Nephron (organoid): ENCODE data around the gene ATP8A1.

Experiments
- H3K27ac Mint-ChIP-seq, 3 experiments: 2 replicates each; pipeline ENCODE4 v1.8.0; 2020; ENCODE audit warnings: mixed read lengths in 3 of 3, mild to moderate bottlenecking in 2 of 3, moderate library complexity in 1 of 3
- H3K27me3 Mint-ChIP-seq: 2 replicates; pipeline ENCODE4 v1.8.0; 2021; ENCODE audit warnings: low read depth, mild to moderate bottlenecking, moderate library complexity, mixed read lengths
- H3K36me3 Mint-ChIP-seq: 2 replicates; pipeline ENCODE4 v1.8.0; 2020; ENCODE audit warnings: low read depth, mixed read lengths
- H3K4me1 Mint-ChIP-seq: 2 replicates; pipeline ENCODE4 v1.8.0; 2020; ENCODE audit warnings: mixed read lengths
- H3K4me3 Mint-ChIP-seq, 3 experiments: 2 replicates each; pipeline ENCODE4 v1.8.0; 2020; ENCODE audit warnings: mild to moderate bottlenecking in 3 of 3, mixed read lengths in 3 of 3, moderate library complexity in 2 of 3
- H3K9me3 Mint-ChIP-seq: 2 replicates; pipeline ENCODE4 v1.8.0; 2020; ENCODE audit warnings: mixed read lengths
- TF ChIP-seq, protein P1 (sequence below), 3 experiments: fragments of 200-600 bp; sonication (generic); IDR thresholded peaks; one replicate each; pipeline ENCODE4 v1.5.0; 2021; ENCODE audit warnings: antibody characterized with exemption in 3 of 3; ENCODE audit not compliant: unreplicated experiment in 3 of 3

ATP8A1 gene

DNA sequence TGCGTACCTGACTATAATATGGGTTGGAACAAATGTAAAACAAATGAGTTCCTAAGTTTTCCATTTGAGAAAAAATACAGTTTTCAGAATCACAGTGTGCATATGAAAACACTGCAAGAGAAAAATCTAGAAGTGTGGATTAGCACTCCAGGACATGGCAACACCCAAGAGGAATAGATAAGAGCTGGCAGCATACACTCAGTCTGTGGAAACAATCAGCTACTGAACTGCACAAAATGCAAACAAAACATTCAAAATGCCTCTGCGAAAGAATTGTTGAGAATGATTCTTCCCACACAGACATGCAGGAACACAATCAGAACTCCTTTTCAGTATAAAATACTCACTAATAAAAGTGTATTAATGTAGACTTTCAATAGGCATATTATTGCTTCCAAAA lies 39.9 kb downstream of the ATP8A1 start:
- H3K9me3 Mint-ChIP-seq, result no peaks in the 10 kb centered on the region
- H3K36me3 Mint-ChIP-seq, result peaks cover 3% of the 10 kb centered on the region
- TF ChIP-seq, protein P1, sequence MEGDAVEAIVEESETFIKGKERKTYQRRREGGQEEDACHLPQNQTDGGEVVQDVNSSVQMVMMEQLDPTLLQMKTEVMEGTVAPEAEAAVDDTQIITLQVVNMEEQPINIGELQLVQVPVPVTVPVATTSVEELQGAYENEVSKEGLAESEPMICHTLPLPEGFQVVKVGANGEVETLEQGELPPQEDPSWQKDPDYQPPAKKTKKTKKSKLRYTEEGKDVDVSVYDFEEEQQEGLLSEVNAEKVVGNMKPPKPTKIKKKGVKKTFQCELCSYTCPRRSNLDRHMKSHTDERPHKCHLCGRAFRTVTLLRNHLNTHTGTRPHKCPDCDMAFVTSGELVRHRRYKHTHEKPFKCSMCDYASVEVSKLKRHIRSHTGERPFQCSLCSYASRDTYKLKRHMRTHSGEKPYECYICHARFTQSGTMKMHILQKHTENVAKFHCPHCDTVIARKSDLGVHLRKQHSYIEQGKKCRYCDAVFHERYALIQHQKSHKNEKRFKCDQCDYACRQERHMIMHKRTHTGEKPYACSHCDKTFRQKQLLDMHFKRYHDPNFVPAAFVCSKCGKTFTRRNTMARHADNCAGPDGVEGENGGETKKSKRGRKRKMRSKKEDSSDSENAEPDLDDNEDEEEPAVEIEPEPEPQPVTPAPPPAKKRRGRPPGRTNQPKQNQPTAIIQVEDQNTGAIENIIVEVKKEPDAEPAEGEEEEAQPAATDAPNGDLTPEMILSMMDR (IDR thresholded peaks at IDR 0.05; ENCODE audit: unreplicated experiment in 3 of 3), result no peak
- no peak overlapping the region for H3K4me3 Mint-ChIP-seq
- no peak overlapping the region for H3K27ac Mint-ChIP-seq
- no peaks in the 10 kb centered on the region for H3K27me3 Mint-ChIP-seq
- H3K4me1 Mint-ChIP-seq, result no peaks in the 10 kb centered on the region

DNA sequence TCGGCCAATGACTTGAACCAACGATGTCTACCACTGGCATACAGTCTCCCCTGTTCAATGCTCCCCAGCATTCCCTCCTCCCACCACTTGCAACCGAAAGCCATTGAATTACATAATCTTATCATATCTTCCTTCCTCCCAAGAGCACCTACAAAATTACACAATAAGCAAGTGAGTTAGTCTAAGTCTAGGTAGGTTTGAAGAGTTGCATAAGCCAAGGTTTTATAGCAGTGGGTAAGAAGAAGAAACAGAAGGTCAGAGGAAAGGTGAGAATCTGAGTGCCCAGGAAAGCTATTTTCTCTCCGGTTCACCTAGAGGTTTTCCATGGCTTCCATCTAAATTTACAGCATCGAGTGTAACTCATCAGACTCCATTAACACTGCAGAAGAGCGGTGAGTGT lies 40.3 kb downstream of the ATP8A1 start:
- peaks cover 6% of the 10 kb centered on the region for H3K36me3 Mint-ChIP-seq
- no peak overlapping the region for H3K27ac Mint-ChIP-seq
- H3K4me1 Mint-ChIP-seq, result no peaks in the 10 kb centered on the region

DNA sequence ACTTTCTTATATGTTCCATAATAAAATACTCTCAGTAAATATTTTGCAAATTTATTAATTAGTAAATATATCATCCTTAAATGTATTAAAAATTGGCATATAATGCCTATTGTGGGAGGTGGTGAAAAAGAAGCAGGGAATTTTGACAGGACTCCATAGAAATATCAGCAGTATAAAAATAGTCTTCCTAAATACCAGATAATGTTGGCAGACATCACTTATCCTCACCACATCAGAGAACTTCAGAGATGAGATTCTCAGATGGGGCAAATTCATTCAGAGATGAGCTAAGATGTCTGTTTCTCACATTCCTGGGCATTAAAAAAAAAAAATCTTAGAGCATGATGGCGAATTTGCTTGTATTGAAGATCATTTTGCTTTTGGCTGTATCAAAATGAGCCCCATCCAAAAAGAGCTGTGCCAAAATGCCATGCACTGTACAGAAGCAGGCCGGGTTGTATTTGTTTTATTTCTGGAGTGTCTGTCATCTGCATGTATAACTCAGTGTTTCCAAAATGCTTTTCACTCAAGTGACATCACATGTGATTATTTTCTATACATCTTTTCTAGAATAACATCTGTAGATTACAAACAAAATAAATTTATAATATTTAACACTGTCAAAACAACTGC lies 41.7 kb downstream of the ATP8A1 start:
- H3K9me3 Mint-ChIP-seq, result no peaks in the 10 kb centered on the region
- no peak overlapping the region for H3K27ac Mint-ChIP-seq
- H3K36me3 Mint-ChIP-seq, result peaks cover 13% of the 10 kb centered on the region
- TF ChIP-seq, protein P1 (IDR thresholded peaks at IDR 0.05; ENCODE audit: unreplicated experiment in 3 of 3), result no peak
- H3K4me1 Mint-ChIP-seq, result no peaks in the 10 kb centered on the region
- no peaks in the 10 kb centered on the region for H3K27me3 Mint-ChIP-seq
- no peak overlapping the region for H3K4me3 Mint-ChIP-seq

More for the DNA sequence above, 40.3 kb downstream of the ATP8A1 start:
- TF ChIP-seq, protein P1 (IDR thresholded peaks at IDR 0.05; ENCODE audit: unreplicated experiment in 3 of 3), result no peak
- no peaks in the 10 kb centered on the region for H3K9me3 Mint-ChIP-seq
- no peaks in the 10 kb centered on the region for H3K27me3 Mint-ChIP-seq
- H3K4me3 Mint-ChIP-seq, result no peak overlapping the region

DNA sequence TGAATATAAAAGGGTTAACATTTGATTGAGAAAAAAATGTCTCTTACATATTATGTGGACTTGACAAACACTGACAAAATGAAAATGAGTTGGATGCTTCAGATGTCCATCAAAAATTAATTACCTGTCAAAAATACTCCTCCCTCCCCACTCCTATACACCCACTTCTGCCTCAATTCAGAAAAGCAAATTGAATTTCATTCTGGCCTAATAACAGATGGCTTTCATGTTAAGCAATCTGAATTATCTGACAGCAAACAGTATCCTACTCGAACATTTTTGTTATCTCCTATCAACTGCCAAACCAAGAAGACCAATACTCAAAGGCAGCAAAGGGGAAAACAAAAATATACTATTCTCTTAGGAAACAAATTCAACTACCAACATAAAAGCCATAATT lies 44.0 kb downstream of the ATP8A1 start:
- Mint-ChIP-seq H3K36me3 (peaks cover 13% of the 10 kb centered on the region), H3K4me1 (peaks cover 7% of the 10 kb centered on the region), H3K27ac (no peak overlapping the region), H3K4me3 (no peak overlapping the region), H3K9me3 (no peaks in the 10 kb centered on the region), H3K27me3 (no peaks in the 10 kb centered on the region)
- TF ChIP-seq, protein P1 (IDR thresholded peaks at IDR 0.05; ENCODE audit: unreplicated experiment in 3 of 3), result no peak

DNA sequence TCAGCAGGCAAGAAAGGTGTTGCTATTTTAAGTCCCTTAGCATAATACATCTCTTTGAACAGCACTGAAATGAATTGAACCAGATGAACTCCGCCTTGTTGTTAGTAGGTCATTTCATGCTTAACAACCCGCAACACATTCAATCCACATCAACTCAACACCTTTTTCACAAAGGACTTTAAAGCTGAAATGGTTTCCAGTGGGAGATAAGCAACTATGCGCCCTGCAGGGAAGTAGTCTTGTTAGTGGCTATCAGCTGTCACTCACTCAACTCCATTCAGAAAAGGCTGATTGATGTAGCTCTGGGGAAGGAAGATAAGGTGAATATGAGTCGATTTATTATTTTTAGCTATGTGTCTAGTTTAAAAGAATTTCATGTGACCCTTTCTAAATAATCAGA lies 46.0 kb downstream of the ATP8A1 start:
- TF ChIP-seq, protein P1 (IDR thresholded peaks at IDR 0.05; ENCODE audit: unreplicated experiment in 3 of 3), result no peak
- Mint-ChIP-seq H3K36me3 (peaks cover 13% of the 10 kb centered on the region), H3K27me3 (no peaks in the 10 kb centered on the region), H3K27ac (no peak overlapping the region), H3K9me3 (no peaks in the 10 kb centered on the region), H3K4me1 (peaks cover 9% of the 10 kb centered on the region), H3K4me3 (no peak overlapping the region)

DNA sequence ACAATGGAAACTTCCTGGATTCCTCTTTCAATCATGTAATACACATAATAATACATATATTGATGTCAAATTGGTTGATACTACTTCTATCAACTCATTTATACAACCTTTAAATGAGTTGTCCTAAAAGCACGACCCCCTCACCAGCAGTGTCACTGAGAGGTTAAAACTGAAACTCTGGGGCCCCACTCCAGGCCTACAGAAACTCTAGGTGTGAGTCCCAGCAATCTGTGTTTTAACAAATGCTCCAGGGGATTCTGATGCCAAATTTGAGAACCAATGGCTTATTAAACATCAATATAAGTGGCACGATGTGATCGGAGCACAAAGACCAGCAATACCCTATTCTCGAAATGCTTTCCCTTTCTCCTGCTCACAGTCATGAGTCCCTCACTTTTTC lies 47.9 kb downstream of the ATP8A1 start:
- no peaks in the 10 kb centered on the region for H3K9me3 Mint-ChIP-seq
- peaks cover 16% of the 10 kb centered on the region for H3K4me1 Mint-ChIP-seq
- H3K27me3 Mint-ChIP-seq, result no peaks in the 10 kb centered on the region
- no peak overlapping the region for H3K27ac Mint-ChIP-seq
- no peak overlapping the region for H3K4me3 Mint-ChIP-seq
- TF ChIP-seq, protein P1 (IDR thresholded peaks at IDR 0.05; ENCODE audit: unreplicated experiment in 3 of 3), result no peak
- H3K36me3 Mint-ChIP-seq, result peaks cover 11% of the 10 kb centered on the region
